IMR-90 (cell line): ENCODE measurements around the gene SPG11. TPM values are rescaled to one million over a fixed set of nuclear protein-coding genes. Genes with fewer than 3 reads are reported as not detected.

ENCODE experiments used
- ATAC-seq: fragments of 200-7000 bp; cut with Tn5 transposase; 2 replicates; pipeline ENCODE4 v1.9.1; 2020; ENCODE audit warnings: low read depth, mild to moderate bottlenecking, moderate library complexity
- BruUV-seq: library from RNA; stranded (reverse); fragments of 400-500 nt; replicated peaks from 2 replicates; lab custom pipeline; 2021; lab: Mats Ljungman, UMichigan
- CTCF ChIA-PET: fragments of 300-600 bp; formaldehyde crosslinking; extraction: SDS; loops from one replicate; lab custom pipeline; 2021; ENCODE audit warnings: antibody characterized with exemption; lab: Yijun Ruan, JAX
- POLR2A ChIA-PET: fragments of 300-600 bp; sonication (Branson Sonifier 250); formaldehyde crosslinking; loops from one replicate; lab custom pipeline; 2022; ENCODE audit warnings: antibody characterized with exemption; ENCODE audit not compliant: unreplicated experiment; lab: Charles Lee
- DNase-seq: peaks from one replicate; pipeline ENCODE4 v3.0.0; 2013
- H2AFZ ChIP-seq: replicated peaks from 2 replicates; pipeline ENCODE3; 2013; ENCODE audit warnings: low read length, mild to moderate bottlenecking; ENCODE audit not compliant: poor library complexity
- H2AK5ac ChIP-seq: 2 replicates; pipeline ENCODE4 v1.6.1; 2013; ENCODE audit warnings: low read depth, low read length, inconsistent platforms
- H2AK9ac ChIP-seq: replicated peaks from 2 replicates; pipeline ENCODE3; 2013; ENCODE audit warnings: mild to moderate bottlenecking, low read depth, low read length, moderate library complexity; ENCODE audit not compliant: poor library complexity
- H2BK120ac ChIP-seq: 2 replicates; pipeline ENCODE4 v1.6.1; 2013; ENCODE audit warnings: low read depth, low read length, inconsistent platforms
- H2BK15ac ChIP-seq: 3 replicates; pipeline ENCODE4 v1.6.1; 2013; ENCODE audit warnings: low read depth, low read length, inconsistent platforms
- H2BK20ac ChIP-seq: 2 replicates; pipeline ENCODE4 v1.6.1; 2013; ENCODE audit warnings: low read depth, mild to moderate bottlenecking, inconsistent platforms, low read length, moderate library complexity
- H2BK5ac ChIP-seq: 2 replicates; pipeline ENCODE4 v1.6.1; 2013; ENCODE audit warnings: mild to moderate bottlenecking, low read depth, low read length, inconsistent platforms; ENCODE audit not compliant: poor library complexity, severe bottlenecking
- H3K14ac ChIP-seq: replicated peaks from 2 replicates; pipeline ENCODE4 v1.6.1; 2013; ENCODE audit warnings: low read depth, low read length, inconsistent platforms
- H3K18ac ChIP-seq: 2 replicates; pipeline ENCODE4 v1.6.1; 2013; ENCODE audit warnings: low read depth, low read length, control low read depth
- H3K23ac ChIP-seq: 2 replicates; pipeline ENCODE4 v1.6.1; 2013; ENCODE audit warnings: low read depth, low read length, inconsistent platforms
- H3K27ac ChIP-seq: 2 replicates; pipeline ENCODE4 v1.5.1; 2013; ENCODE audit warnings: mild to moderate bottlenecking, control low read depth, low read length; ENCODE audit not compliant: insufficient read depth
- H3K27me3 ChIP-seq: 2 replicates; pipeline ENCODE4 v1.6.1; 2013; ENCODE audit warnings: low read length; ENCODE audit not compliant: control insufficient read depth, insufficient read depth
- H3K36me3 ChIP-seq: 2 replicates; pipeline ENCODE4 v1.6.1; 2013; ENCODE audit warnings: low read length, mixed read lengths; ENCODE audit not compliant: control insufficient read depth, insufficient read depth
- H3K4ac ChIP-seq: 2 replicates; pipeline ENCODE4 v1.6.1; 2013; ENCODE audit warnings: low read depth, low read length, inconsistent platforms
- H3K4me1 ChIP-seq: 2 replicates; pipeline ENCODE4 v1.6.1; 2013; ENCODE audit warnings: low read length, mixed read lengths; ENCODE audit not compliant: control insufficient read depth, insufficient read depth
- H3K4me2 ChIP-seq: 2 replicates; pipeline ENCODE4 v1.6.1; 2013; ENCODE audit warnings: low read depth, mild to moderate bottlenecking, control low read depth, low read length, moderate library complexity
- H3K4me3 ChIP-seq: 2 replicates; pipeline ENCODE4 v1.5.1; 2013; ENCODE audit warnings: low read depth, mild to moderate bottlenecking, control low read depth, low read length, moderate library complexity; ENCODE audit not compliant: insufficient read depth
- H3K56ac ChIP-seq: 2 replicates; pipeline ENCODE4 v1.6.1; 2013; ENCODE audit warnings: low read length, inconsistent platforms; ENCODE audit not compliant: insufficient read depth; ENCODE audit errors: extremely low read depth
- H3K79me1 ChIP-seq, 2 experiments: 2 replicates each; pipeline ENCODE4 v1.6.1; 2013; ENCODE audit warnings: low read length in 2 of 2, inconsistent platforms in 1 of 2, low read depth in 1 of 2
- H3K9ac ChIP-seq: 2 replicates; pipeline ENCODE4 v1.6.1; 2013; ENCODE audit warnings: low read depth, low read length, control low read depth
- H3K9me1 ChIP-seq: 2 replicates; pipeline ENCODE4 v1.6.1; 2013; ENCODE audit warnings: low read length, inconsistent platforms; ENCODE audit not compliant: insufficient read depth
- H3K9me3 ChIP-seq: 2 replicates; pipeline ENCODE4 v1.6.1; 2013; ENCODE audit warnings: low read length; ENCODE audit not compliant: control insufficient read depth, insufficient read depth
- H4K20me1 ChIP-seq: 2 replicates; pipeline ENCODE4 v1.6.1; 2013; ENCODE audit warnings: low read length, inconsistent platforms; ENCODE audit not compliant: insufficient read depth
- H4K5ac ChIP-seq: 2 replicates; pipeline ENCODE4 v1.6.1; 2013; ENCODE audit warnings: mild to moderate bottlenecking, low read depth, low read length, control low read depth
- H4K8ac ChIP-seq, 2 experiments: 2 replicates each; pipeline ENCODE4 v1.6.1; 2013; ENCODE audit warnings: low read depth in 2 of 2, low read length in 2 of 2, control low read depth in 1 of 2, inconsistent platforms in 1 of 2
- H4K91ac ChIP-seq: 2 replicates; pipeline ENCODE4 v1.6.1; 2013; ENCODE audit warnings: low read depth, low read length, inconsistent platforms; ENCODE audit not compliant: insufficient read depth
- BHLHE40 ChIP-seq: fragments of 150-350 bp; IDR thresholded peaks from 2 replicates; pipeline ENCODE4 v1.6.1; 2016; ENCODE audit warnings: mild to moderate bottlenecking, low read depth, low read length
- CHD1 ChIP-seq: IDR thresholded peaks from 2 replicates; pipeline ENCODE4 v1.6.1; 2012; ENCODE audit warnings: low read depth, low read length, improper control_type of control experiment
- CTCF ChIP-seq: conservative IDR thresholded peaks from 2 replicates; pipeline ENCODE4 v1.5.1; 2012; ENCODE audit warnings: mild to moderate bottlenecking, low read depth, low read length, improper control_type of control experiment
- ELK1 ChIP-seq: fragments of 150-350 bp; IDR thresholded peaks from 2 replicates; pipeline ENCODE4 v1.6.1; 2016; ENCODE audit warnings: low read depth, mild to moderate bottlenecking, low read length, moderate library complexity, borderline replicate concordance
- MAFK ChIP-seq: IDR thresholded peaks from 2 replicates; pipeline ENCODE4 v1.6.1; 2012; ENCODE audit warnings: low read depth, low read length, improper control_type of control experiment
- MAZ ChIP-seq: IDR thresholded peaks from 2 replicates; pipeline ENCODE4 v1.6.1; 2012; ENCODE audit warnings: low read depth, mild to moderate bottlenecking, low read length, improper control_type of control experiment, moderate library complexity, borderline replicate concordance
- MXI1 ChIP-seq: IDR thresholded peaks from 2 replicates; pipeline ENCODE4 v1.6.1; 2012; ENCODE audit warnings: low read depth, mild to moderate bottlenecking, low read length, moderate library complexity, borderline replicate concordance
- NFE2L2 ChIP-seq: fragments of 150-350 bp; IDR thresholded peaks from 2 replicates; pipeline ENCODE4 v1.6.1; 2016; ENCODE audit warnings: low read depth, mild to moderate bottlenecking, low read length
- POLR2A ChIP-seq: IDR thresholded peaks from 2 replicates; pipeline ENCODE4 v1.6.1; 2012; ENCODE audit warnings: mild to moderate bottlenecking, low read depth, low read length
- RAD21 ChIP-seq: IDR thresholded peaks from 2 replicates; pipeline ENCODE4 v1.6.1; 2012; ENCODE audit warnings: low read length, improper control_type of control experiment
- RFX5 ChIP-seq: IDR thresholded peaks from 2 replicates; pipeline ENCODE4 v1.8.0; 2012; ENCODE audit warnings: low read depth, mild to moderate bottlenecking, low read length, moderate library complexity
- SMC3 ChIP-seq: fragments of 150-350 bp; IDR thresholded peaks from 2 replicates; pipeline ENCODE4 v1.6.1; 2016; ENCODE audit warnings: low read depth, mild to moderate bottlenecking, antibody characterized with exemption, low read length, moderate library complexity
- USF2 ChIP-seq: fragments of 150-350 bp; IDR thresholded peaks from 2 replicates; pipeline ENCODE4 v1.6.1; 2017; ENCODE audit warnings: mild to moderate bottlenecking, antibody characterized with exemption, low read length, low read depth
- WGBS, 2 experiments: methylation state at CpG; one replicate each; pipeline versions ENCODE4 v1.1.5 to v1.1.7; 2013; ENCODE audit warnings: missing lambda C conversion rate in 2 of 2; ENCODE audit not compliant: insufficient read length in 1 of 2; ENCODE audit errors: extremely low coverage in 2 of 2; 5-methylcytosine and 5-hydroxymethylcytosine counted together
- dilution Hi-C: fragments of 300-500 bp; cut with HindIII; formaldehyde crosslinking; loops from one replicate; pipeline ENCODE4 v1.14.3; 2018; ENCODE audit warnings: low sequenced_read_pairs; ENCODE audit not compliant: unreplicated experiment
- in situ Hi-C: fragments of 300-500 bp; cut with MboI; formaldehyde crosslinking; loops from 3 replicates; pipeline ENCODE4 v1.14.3; 2019; ENCODE audit warnings: low sequenced_read_pairs, inconsistent platforms, mixed read lengths
- intact Hi-C: fragments of 100-400 bp; cut with micrococcal nuclease; formaldehyde crosslinking; loops from 2 replicates; pipeline ENCODE4 v1.10.0; 2022
- polyA plus RNA-seq, 3 experiments: library from polyadenylated mRNA; depleted of rRNA; stranded (reverse); fragments of >200 nt; gene quantifications; 2 replicates each; pipeline ENCODE4 v1.2.3, GENCODE V29; 2012; ENCODE audit warnings: low replicate concordance in 1 of 3
- total RNA-seq: library from RNA; depleted of rRNA; stranded (reverse); fragments of >200 nt; gene quantifications from 2 replicates; pipeline ENCODE4 v1.2.3, GENCODE V29; 2012

SPG11 gene
- total and polyA plus RNA-seq, 2 of the 4 experiments (the other 2 are of a cell fraction) = 30.8 to 32.6 TPM

- ChIA-PET POLR2A (no interaction called here), CTCF (no interaction called here)
- Histone ChIP-seq H4K20me1 (no peaks in the 10 kb centered on the region), H4K91ac (no peak overlapping the region), H3K4ac (no peak overlapping the region), H3K9me3 (no peaks in the 10 kb centered on the region), H3K4me1 (no peaks in the 10 kb centered on the region), H3K56ac (no peak overlapping the region), H2AK5ac (no peak overlapping the region), H3K23ac (no peak overlapping the region), H2BK15ac (no peak overlapping the region), H3K79me1 (peaks cover 9 to 16% of the 10 kb centered on the region in 2 experiments; a peak in 2 of 4 replicates), H4K5ac (no peak overlapping the region), H3K4me2 (no peak overlapping the region), H2BK20ac (no peak overlapping the region), H2AK9ac (no peak overlapping the region), H3K36me3 (peaks cover 16% of the 10 kb centered on the region), H3K4me3 (no peak overlapping the region), H4K8ac (no peak overlapping the region), H3K18ac (no peak overlapping the region), H2BK5ac (no peak overlapping the region), H3K9me1 (no peaks in the 10 kb centered on the region; the same call in 1 of the 2 replicates), H2AFZ (no peak overlapping the region), H3K14ac (no peak overlapping the region), H3K27me3 (no peaks in the 10 kb centered on the region), H3K9ac (no peak overlapping the region), H3K27ac (no peak overlapping the region), H2BK120ac (no peak overlapping the region)
- no peak for ATAC-seq
- intact Hi-C loops (no loop called here), in situ Hi-C loops (no loop called here), dilution Hi-C loops (no loop called here)
- DNase-seq = no peak
- no peak for TF ChIP-seq USF2
- no peak for TF ChIP-seq RFX5
- TF ChIP-seq BHLHE40 = no peak
- TF ChIP-seq MAZ = no peak
- TF ChIP-seq MAFK = no peak
- TF ChIP-seq RAD21 = no peak
- TF ChIP-seq NFE2L2 = no peak
- no peak for TF ChIP-seq CTCF
- no peak for TF ChIP-seq ELK1
- TF ChIP-seq CHD1 = no peak
- no peak for TF ChIP-seq POLR2A
- TF ChIP-seq MXI1 = no peak
- no peak for TF ChIP-seq SMC3
- no TSS peak for BruUV-seq
- WGBS, 2 experiments = 100% methylated on average over 1 of the region's 1 CpG; no CpG with 5 or more reads in 1 of the 2 experiments
Observed at GRCh38 chr15:44656298-44656697, 7.2 kb downstream of the SPG11 start.
